K562 (cell line): ENCODE results near the gene MPZL1. TPM values are rescaled to one million over a fixed set of nuclear protein-coding genes. Genes with fewer than 3 reads are reported as not detected.

Experiments used
- BDP1 ChIP-seq: IDR thresholded peaks from 3 replicates; pipeline ENCODE4 v1.6.1; 2011; ENCODE audit not compliant: insufficient read length, insufficient read depth
- EHMT2 ChIP-seq: fragments of 450-650 bp; IDR thresholded peaks from 2 replicates; pipeline ENCODE4 v1.6.1; 2018; ENCODE audit warnings: antibody characterized with exemption
- ELK3 ChIP-seq: fragments of 450-650 bp; formaldehyde crosslinking; IDR thresholded peaks from 2 replicates; pipeline ENCODE4 v1.4.0; 2020; ENCODE audit warnings: mild to moderate bottlenecking
- FIP1L1 ChIP-seq: fragments of 200-400 bp; formaldehyde crosslinking; IDR thresholded peaks from 2 replicates; pipeline ENCODE4 v1.6.1; 2018; ENCODE audit warnings: mild to moderate bottlenecking, low read depth, low read length; ENCODE audit not compliant: poor library complexity, severe bottlenecking
- FOXP1 ChIP-seq: sonication (generic); formaldehyde crosslinking; IDR thresholded peaks from 2 replicates; pipeline ENCODE4 v1.8.0; 2022; ENCODE audit warnings: mild to moderate bottlenecking, missing genetic modification reagents
- GTF2B ChIP-seq: IDR thresholded peaks from 2 replicates; pipeline ENCODE4 v1.6.1; 2011; ENCODE audit not compliant: insufficient read length; ENCODE audit errors: extremely low read depth
- HDGF ChIP-seq: fragments of 450-650 bp; IDR thresholded peaks from 2 replicates; pipeline ENCODE4 v1.6.1; 2016
- HNRNPLL ChIP-seq: fragments of 200-400 bp; formaldehyde crosslinking; IDR thresholded peaks from 2 replicates; pipeline ENCODE4 v1.6.1; 2017; ENCODE audit warnings: low read length, low read depth, mild to moderate bottlenecking; ENCODE audit not compliant: poor library complexity, severe bottlenecking
- JUND ChIP-seq, 2 experiments: IDR thresholded peaks; 2 replicates in 1 of 2; 3 replicates in 1 of 2; pipeline ENCODE4 v1.6.1; 2011; ENCODE audit warnings: borderline replicate concordance in 2 of 2, low read depth in 2 of 2, low read length in 2 of 2, improper control_type of control experiment in 1 of 2, missing biosample characterization in 1 of 2, missing genetic modification characterization in 1 of 2, missing genetic modification reagents in 1 of 2
- KDM5B ChIP-seq: fragments of 200-600 bp; sonication (generic); IDR thresholded peaks from 2 replicates; pipeline ENCODE4 v1.6.1; 2012; ENCODE audit warnings: low read depth, mild to moderate bottlenecking, moderate library complexity, low read length, control low read depth, inconsistent platforms; ENCODE audit not compliant: insufficient replicate concordance
- KHSRP ChIP-seq: fragments of 450-650 bp; IDR thresholded peaks from 2 replicates; pipeline ENCODE4 v1.6.1; 2017
- MCM5 ChIP-seq: fragments of 450-650 bp; IDR thresholded peaks from 2 replicates; pipeline ENCODE4 v1.6.1; 2016; ENCODE audit warnings: low read depth
- MTA1 ChIP-seq: fragments of 450-650 bp; IDR thresholded peaks from 2 replicates; pipeline ENCODE4 v1.6.1; 2017; ENCODE audit warnings: borderline replicate concordance
- MTA3 ChIP-seq: fragments of 450-650 bp; formaldehyde crosslinking; IDR thresholded peaks from 2 replicates; pipeline ENCODE4 v1.6.1; 2017; ENCODE audit warnings: mild to moderate bottlenecking, borderline replicate concordance
- NR1H2 ChIP-seq: sonication (generic); formaldehyde crosslinking; IDR thresholded peaks from 2 replicates; pipeline ENCODE4 v1.4.0; 2020; ENCODE audit warnings: mild to moderate bottlenecking, missing genetic modification reagents
- PHF20 ChIP-seq: fragments of 450-650 bp; IDR thresholded peaks from 2 replicates; pipeline ENCODE4 v1.6.1; 2018; ENCODE audit not compliant: partially characterized antibody
- PKNOX1 ChIP-seq: fragments of 450-650 bp; IDR thresholded peaks from 2 replicates; pipeline ENCODE4 v1.6.1; 2016
- RFX1 ChIP-seq: fragments of 450-650 bp; IDR thresholded peaks from 2 replicates; pipeline ENCODE4 v1.6.1; 2016; ENCODE audit warnings: mild to moderate bottlenecking, moderate library complexity
- ZNF398 ChIP-seq: fragments of 250-450 bp; sonication (Bioruptor Pico); IDR thresholded peaks from 2 replicates; pipeline ENCODE4 v1.8.0; 2021; ENCODE audit warnings: moderate library complexity, mild to moderate bottlenecking, inconsistent platforms
- ZNF589 ChIP-seq: fragments of 200-800 bp; sonication (Bioruptor generic); IDR thresholded peaks from 2 replicates; pipeline ENCODE4 v1.6.1; 2016; ENCODE audit warnings: low read depth, missing genetic modification characterization, missing compliant biosample characterization
- ZNF592 ChIP-seq: fragments of 450-650 bp; IDR thresholded peaks from 2 replicates; pipeline ENCODE4 v1.6.1; 2017; ENCODE audit warnings: antibody characterized with exemption, mild to moderate bottlenecking
- polyA plus RNA-seq, 8 experiments: library from polyadenylated mRNA; depleted of rRNA in 4 of 8; stranded (reverse) in 5 of 8; unstranded in 3 of 8; fragments of >200 nt; fragmentation: Nextera tagmentation in 2 of 8; fragmentation: Illumina TruSeq in 1 of 8; extraction: Ambion mirVana in 2 of 8; extraction: Trizol in 1 of 8; gene quantifications; 2 replicates each; pipeline versions ENCODE4 v1.2.1 to v1.2.3, GENCODE V29; 2011 to 2014; ENCODE audit warnings: inconsistent platforms in 1 of 8, missing spikeins in 1 of 8
- total RNA-seq, 7 experiments: library from RNA; depleted of rRNA in 6 of 7; stranded (reverse); fragments of >200 nt in 6 of 7; fragmentation: Illumina TruSeq in 2 of 7; extraction: Trizol in 2 of 7; gene quantifications; 2 replicates each; pipeline versions ENCODE4 v1.2.1 to v1.2.3, GENCODE V29; 2011 to 2021; ENCODE audit warnings: low replicate concordance in 1 of 7

The MPZL1 gene
- total and polyA plus RNA-seq, 9 of the 15 experiments (the other 6 are each of a cell fraction or from before 2014, with no cell fraction given), result 14.5 to 153 (median 66.5) TPM

GRCh38 chr1:167821356-167821685, 99.5 kb downstream of the MPZL1 start (continued):
- TF ChIP-seq ELK3 (CRISPR knock-in tag), result no peak
- TF ChIP-seq JUND (IDR thresholded peaks at IDR 0.05; ENCODE audit: borderline replicate concordance, low read depth, low read length), result no peak; the same call in 1 of the 2 replicates
- TF ChIP-seq JUND (tag; IDR thresholded peaks at IDR 0.05; ENCODE audit: borderline replicate concordance, low read depth, low read length), result peak; percentile 56; the same call in 1 of the 3 replicates
- no peak for TF ChIP-seq GTF2B
- TF ChIP-seq FIP1L1, result no peak
- no peak for TF ChIP-seq BDP1
- peak; percentile 15 for TF ChIP-seq MTA3
- TF ChIP-seq ZNF589 (CRISPR knock-in tag), result peak; percentile 77
- TF ChIP-seq MTA1, result 0 out of 2 replicates have a peak, but pooled peaks have one; percentile 53
- no peak for TF ChIP-seq NR1H2
- TF ChIP-seq ZNF592, result peak; percentile 64; the same call in 1 of the 2 replicates
- TF ChIP-seq ZNF398 (CRISPR knock-in tag), result no peak
- no peak for TF ChIP-seq KDM5B
- peak; percentile 46 for TF ChIP-seq EHMT2
- TF ChIP-seq HDGF, result no peak
- TF ChIP-seq PHF20, result no peak
- no peak for TF ChIP-seq HNRNPLL
- no peak for TF ChIP-seq MCM5
- no peak for TF ChIP-seq RFX1
- TF ChIP-seq FOXP1, result no peak
- no peak for TF ChIP-seq PKNOX1
- TF ChIP-seq KHSRP, result no peak
